Gastroesophageal sphincter (tissue), 3 donors: ENCODE data around the gene UBL3.

ENCODE experiments used
- EP300 ChIP-seq: sonication (generic); formaldehyde crosslinking; IDR thresholded peaks from one replicate; pipeline ENCODE4 v1.6.1; 2017; ENCODE audit warnings: antibody characterized with exemption, mild to moderate bottlenecking
- POLR2A ChIP-seq, 2 donors: fragments of 450-650 bp; IDR thresholded peaks; one replicate each; pipeline ENCODE4 v1.6.1; 2017; ENCODE audit warnings: antibody characterized with exemption in 2 of 2, mild to moderate bottlenecking in 2 of 2, moderate library complexity in 1 of 2
- POLR2AphosphoS5 ChIP-seq: sonication (generic); formaldehyde crosslinking; IDR thresholded peaks from one replicate; pipeline ENCODE4 v1.6.1; 2017; ENCODE audit warnings: antibody characterized with exemption
- TF ChIP-seq, protein P1 (sequence below), 4 experiments: fragments of 200-600 bp in 2 of 4; fragments of 450-650 bp in 2 of 4; sonication (generic) in 1 of 4; IDR thresholded peaks; one replicate each; pipeline ENCODE4 v1.5.1; 2017 to 2019; ENCODE audit warnings: antibody characterized with exemption in 4 of 4, mild to moderate bottlenecking in 2 of 4, moderate library complexity in 2 of 4

DNA sequence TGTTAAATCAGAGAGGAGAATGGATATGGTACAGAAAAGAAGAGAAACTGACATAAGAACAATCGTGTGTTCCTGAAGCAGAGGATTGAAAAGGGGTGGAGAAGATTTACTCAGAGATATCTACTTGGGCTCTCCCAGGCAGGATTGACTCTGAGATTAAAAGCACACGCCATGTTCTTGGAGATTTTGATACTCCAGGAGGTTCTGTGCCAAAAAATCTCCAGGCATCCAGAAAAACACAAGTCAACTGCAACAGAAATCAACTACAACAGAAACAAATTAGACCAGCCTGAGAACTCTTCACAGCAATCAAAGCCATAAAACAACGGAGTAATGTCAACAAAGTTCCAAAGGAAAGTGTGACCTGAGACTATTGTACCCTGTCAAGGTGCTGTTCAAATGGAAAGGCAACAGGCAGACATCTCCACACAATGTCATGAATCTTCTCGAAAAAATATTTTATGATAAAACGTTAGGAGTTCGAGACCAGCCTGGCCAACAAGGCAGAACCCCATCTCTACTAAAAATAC lies 104.2 kb downstream of the UBL3 start:
- TF ChIP-seq, protein P1, sequence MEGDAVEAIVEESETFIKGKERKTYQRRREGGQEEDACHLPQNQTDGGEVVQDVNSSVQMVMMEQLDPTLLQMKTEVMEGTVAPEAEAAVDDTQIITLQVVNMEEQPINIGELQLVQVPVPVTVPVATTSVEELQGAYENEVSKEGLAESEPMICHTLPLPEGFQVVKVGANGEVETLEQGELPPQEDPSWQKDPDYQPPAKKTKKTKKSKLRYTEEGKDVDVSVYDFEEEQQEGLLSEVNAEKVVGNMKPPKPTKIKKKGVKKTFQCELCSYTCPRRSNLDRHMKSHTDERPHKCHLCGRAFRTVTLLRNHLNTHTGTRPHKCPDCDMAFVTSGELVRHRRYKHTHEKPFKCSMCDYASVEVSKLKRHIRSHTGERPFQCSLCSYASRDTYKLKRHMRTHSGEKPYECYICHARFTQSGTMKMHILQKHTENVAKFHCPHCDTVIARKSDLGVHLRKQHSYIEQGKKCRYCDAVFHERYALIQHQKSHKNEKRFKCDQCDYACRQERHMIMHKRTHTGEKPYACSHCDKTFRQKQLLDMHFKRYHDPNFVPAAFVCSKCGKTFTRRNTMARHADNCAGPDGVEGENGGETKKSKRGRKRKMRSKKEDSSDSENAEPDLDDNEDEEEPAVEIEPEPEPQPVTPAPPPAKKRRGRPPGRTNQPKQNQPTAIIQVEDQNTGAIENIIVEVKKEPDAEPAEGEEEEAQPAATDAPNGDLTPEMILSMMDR (IDR thresholded peaks at IDR 0.05): no peak
- TF ChIP-seq POLR2AphosphoS5 (no peak), POLR2A (IDR thresholded peaks at IDR 0.05) (no peak), EP300 (no peak)
